Measurements from ENCODE around the gene SPTB. TPM values are rescaled to one million over a fixed set of nuclear protein-coding genes. Genes with fewer than 3 reads are reported as not detected.

SPTB gene
- total and polyA plus RNA-seq, 10 of the 15 experiments (the other 5 are each of a cell fraction or from before 2014, with no cell fraction given) = under 0.01 to 0.04 (median 0.02) TPM; not detected in 4

GRCh38 chr14:64766430-64767151, 113.1 kb downstream of the SPTB start:
- intact Hi-C loops (cut with micrococcal nuclease; ENCODE audit: unreplicated experiment) = loop anchor here (10.0 kb wide), 1 partner anchor 422 kb away; no protein-coding TSS in a partner anchor
- no peak overlapping the region for H3K4me2 ChIP-seq (ENCODE audit: control insufficient read depth, insufficient read depth)

More at GRCh38 chr14:64766430-64767151, 113.1 kb downstream of the SPTB start:
- FAIRE-seq (no peak), ATAC-seq (no peak), DNase-seq (ENCODE audit: low read depth, low spot score) (no peak)
- H3K9me3 ChIP-seq (replicated peaks; ENCODE audit: control insufficient read depth, insufficient read depth, low read length) = no peaks in the 10 kb centered on the region
- POLR2A ChIA-PET = no interaction called here
- H3K79me2 ChIP-seq (ENCODE audit: control insufficient read depth, insufficient read depth, low read length) = no peaks in the 10 kb centered on the region
- TF ChIP-seq BMI1 (IDR thresholded peaks at IDR 0.05; ENCODE audit: borderline replicate concordance) (no peak), TCF7 (IDR thresholded peaks at IDR 0.05; ENCODE audit: borderline replicate concordance) (no peak), SREBF2 (IDR thresholded peaks at IDR 0.05; ENCODE audit: low read length) (no peak), SKIL (IDR thresholded peaks at IDR 0.05; ENCODE audit: low read depth, poor library complexity, severe bottlenecking) (no peak), ESRRA (IDR thresholded peaks at IDR 0.05; ENCODE audit: low read length) (no peak), WRNIP1 (IDR thresholded peaks at IDR 0.05; ENCODE audit: borderline replicate concordance, low read depth, low read length) (no peak), ATF3 (IDR thresholded peaks at IDR 0.05; ENCODE audit: borderline replicate concordance, extremely low read depth, low read depth, low read length) (no peak), EGR1 (IDR thresholded peaks at IDR 0.05; ENCODE audit: borderline replicate concordance in 1 of 2, low read depth in 2 of 2, low read length in 2 of 2) (no peak)
- H3K27ac ChIP-seq (ENCODE audit: control insufficient read depth, insufficient read depth) = no peak overlapping the region
- H2AFZ ChIP-seq (ENCODE audit: control insufficient read depth, low read depth, low read length) = no peak overlapping the region
- H4K20me1 ChIP-seq (ENCODE audit: control insufficient read depth, insufficient read depth) = no peaks in the 10 kb centered on the region
- 50% methylated on average over 25 of the region's 25 CpGs for whole genome bisulfite sequencing (ENCODE audit: insufficient coverage, insufficient replicate concordance, low lambda C conversion rate, missing lambda C conversion rate)
- no peaks in the 10 kb centered on the region; a peak in 1 of 4 replicates for H3K27me3 ChIP-seq (replicated peaks in 1 of 2; ENCODE audit: control insufficient read depth in 2 of 2, insufficient read depth in 2 of 2, low read length in 1 of 2)
- H3K4me1 ChIP-seq (ENCODE audit: control insufficient read depth, insufficient read depth, low read length) = no peaks in the 10 kb centered on the region
- CTCF ChIA-PET = interaction anchor here (1.4 to 7.2 kb wide), 3 partner anchors 28 to 125 kb away, joined by 3 to 69 read pairs (median 6); no protein-coding TSS in a partner anchor
- RAD21 ChIA-PET (ENCODE audit: unreplicated experiment) = no interaction called here
- no peak overlapping the region for H3K4me3 ChIP-seq
- BruUV-seq (replicated peaks) = no TSS peak
- in situ Hi-C loops (cut with MboI) = loop anchor here (10.0 kb wide), 1 partner anchor 422 kb away; no protein-coding TSS in a partner anchor
- SMC1A ChIA-PET (ENCODE audit: uncharacterized antibody, unreplicated experiment) = no interaction called here
- no peaks in the 10 kb centered on the region for H3K36me3 ChIP-seq (ENCODE audit: control insufficient read depth in 2 of 2, insufficient read depth in 2 of 2, low read length in 1 of 2)
- no peak overlapping the region for H3K9ac ChIP-seq (ENCODE audit: control insufficient read depth, insufficient read depth, low read length)
